Measurements from ENCODE around the gene TTC9C. TPM values are rescaled to one million over a fixed set of nuclear protein-coding genes. Genes with fewer than 3 reads are reported as not detected.

TTC9C gene
- polyA plus RNA-seq, 2 of the 4 experiments (the other 2 are of a cell fraction) = 33.5 to 42.6 TPM

- TF ChIP-seq BCL3 (IDR thresholded peaks at IDR 0.05) (peak; percentile 52; the same call in 1 of the 3 replicates), SREBF2 (IDR thresholded peaks at IDR 0.05) (no peak), GATA3 (IDR thresholded peaks at IDR 0.05; ENCODE audit: borderline replicate concordance) (no peak), SMC3 (IDR thresholded peaks at IDR 0.05) (no peak), HES2 (IDR thresholded peaks at IDR 0.05) (no peak), HOXB13 (CRISPR knock-in tag; IDR thresholded peaks at IDR 0.05; ENCODE audit: low read depth) (0 out of 2 replicates have a peak, but pooled peaks have one; percentile 33), TP53 (CRISPR knock-in tag; IDR thresholded peaks at IDR 0.05) (no peak), RNF2 (IDR thresholded peaks at IDR 0.05; ENCODE audit: borderline replicate concordance, low read depth) (no peak), KDM5A (IDR thresholded peaks at IDR 0.05) (peak; percentile 74; the same call in 1 of the 2 replicates), NFE2L2 (conservative IDR thresholded peaks at IDR 0.05; ENCODE audit: low read length) (no peak), PBX3 (IDR thresholded peaks at IDR 0.05) (peak; percentile 70; the same call in 1 of the 2 replicates), HEYL (CRISPR knock-in tag; IDR thresholded peaks at IDR 0.05) (no peak), PHF8 (IDR thresholded peaks at IDR 0.05; ENCODE audit: borderline replicate concordance, low read depth) (peak; percentile 65; the same call in 1 of the 2 replicates), HMGXB4 (CRISPR knock-in tag; IDR thresholded peaks at IDR 0.05; ENCODE audit: borderline replicate concordance) (no peak), ZC3H11A (IDR thresholded peaks at IDR 0.05) (no peak), FOSL2 (IDR thresholded peaks at IDR 0.05) (no peak), FOSL2 (CRISPR knock-in tag; IDR thresholded peaks at IDR 0.05) (no peak), ELK1 (IDR thresholded peaks at IDR 0.05; ENCODE audit: low read depth, low read length) (no peak), CBX2 (IDR thresholded peaks at IDR 0.05; ENCODE audit: borderline replicate concordance, low read depth) (no peak), BHLHE40 (IDR thresholded peaks at IDR 0.05; ENCODE audit: low read depth, low read length) (no peak), ZNF302 (CRISPR knock-in tag; IDR thresholded peaks at IDR 0.05) (no peak), CBX8 (IDR thresholded peaks at IDR 0.05) (no peak), MAZ (IDR thresholded peaks at IDR 0.05; ENCODE audit: borderline replicate concordance, low read depth, low read length) (no peak), RARB (CRISPR knock-in tag; IDR thresholded peaks at IDR 0.05) (no peak), HOXA7 (CRISPR knock-in tag; IDR thresholded peaks at IDR 0.05) (no peak), HDAC2 (IDR thresholded peaks at IDR 0.05) (no peak), POLR2AphosphoS2 (conservative IDR thresholded peaks at IDR 0.05; ENCODE audit: low read length) (no peak), RCOR1 (IDR thresholded peaks at IDR 0.05; ENCODE audit: low read depth, low read length) (no peak), NPAS2 (CRISPR knock-in tag; IDR thresholded peaks at IDR 0.05; ENCODE audit: borderline replicate concordance) (no peak), POLR2A (IDR thresholded peaks at IDR 0.05; ENCODE audit: low read length) (peak; percentile 57), HOXB5 (CRISPR knock-in tag; IDR thresholded peaks at IDR 0.05) (no peak), FOXS1 (CRISPR knock-in tag; IDR thresholded peaks at IDR 0.05) (no peak)
Observed at GRCh38 chr11:62678770-62679696, 49.3 kb upstream of the TTC9C start, which contains the start of gene UBXN1 (continued).

Measured in A549 (cell line).